H1 (cell line): ENCODE results near the gene GABPB1. TPM values are rescaled to one million over a fixed set of nuclear protein-coding genes. Genes with fewer than 3 reads are reported as not detected.

Experiments
- CEBPB ChIP-seq: IDR thresholded peaks from 2 replicates; pipeline ENCODE4 v1.6.1; 2012; ENCODE audit warnings: low read depth, low read length
- EGR1 ChIP-seq: IDR thresholded peaks from 2 replicates; pipeline ENCODE4 v1.6.1; 2011; ENCODE audit warnings: low read depth, low read length, borderline replicate concordance
- KDM1A ChIP-seq: fragments of 200-600, 300-600 bp; sonication (generic); IDR thresholded peaks from 2 replicates; pipeline ENCODE4 v1.7.1; 2016; ENCODE audit warnings: mild to moderate bottlenecking, low read length, borderline replicate concordance
- MAFK ChIP-seq: IDR thresholded peaks from 2 replicates; pipeline ENCODE4 v1.6.1; 2012; ENCODE audit warnings: low read depth, mild to moderate bottlenecking, improper control_type of control experiment, low read length
- SP1 ChIP-seq: IDR thresholded peaks from 2 replicates; pipeline ENCODE4 v1.6.1; 2011; ENCODE audit warnings: low read depth, low read length
- polyA plus RNA-seq, 7 experiments: library from polyadenylated mRNA; depleted of rRNA in 3 of 7; stranded (reverse) in 5 of 7; unstranded in 2 of 7; fragments of >200 nt in 5 of 7; fragments of 200-250 nt in 2 of 7; gene quantifications; 1 replicate in 5 of 7; 2 replicates in 1 of 7; 4 replicates in 1 of 7; pipeline versions ENCODE4 v1.2.1 to v1.2.3, GENCODE V29; 2011 to 2013; ENCODE audit warnings: missing spikeins in 2 of 7, mixed read lengths in 2 of 7
- total RNA-seq: library from RNA; stranded (reverse); fragmentation: NEBNext Ultra II Directional; extraction: Animal tissue kit (Norgen Biotek cat#: 25700); gene quantifications from 2 replicates; pipeline ENCODE4 v1.2.1, GENCODE V29; 2021
- TF ChIP-seq, protein P1 (sequence below): fragments of 300-600 bp; sonication (generic); IDR thresholded peaks from 2 replicates; pipeline ENCODE4 v1.7.1; 2012; ENCODE audit warnings: low read length, moderate library complexity, mild to moderate bottlenecking, inconsistent platforms; ENCODE audit not compliant: insufficient replicate concordance

The GABPB1 gene
- total and polyA plus RNA-seq, 2 of the 8 experiments (the other 6 are each of a cell fraction or from before 2014, with no cell fraction given): 24.5 to 32.3 TPM

DNA sequence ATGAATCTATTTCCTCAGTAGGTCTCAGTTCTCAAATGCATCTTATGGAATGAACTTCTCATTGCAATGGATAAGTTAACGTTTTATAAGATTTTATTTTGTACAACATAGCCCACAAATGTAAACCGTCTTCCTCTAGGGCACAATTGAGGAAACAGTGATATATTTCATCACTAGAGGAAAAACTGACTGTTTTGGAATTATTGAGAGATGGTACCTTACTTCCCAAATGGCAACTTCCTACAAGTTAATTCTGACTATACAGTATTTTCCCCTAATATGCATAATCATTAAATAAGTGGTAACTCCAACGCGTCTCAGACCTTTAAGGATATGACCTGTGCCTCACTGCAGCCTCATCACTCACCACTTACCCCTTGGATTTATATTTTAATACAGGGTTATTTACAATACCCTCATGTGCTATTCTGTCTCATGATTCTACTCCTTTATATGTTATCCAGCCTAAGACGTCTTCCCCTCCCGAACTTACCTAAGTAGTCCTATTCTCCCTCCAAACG, 13.3 kb downstream of the GABPB1 start (continued):
- TF ChIP-seq, protein P1, sequence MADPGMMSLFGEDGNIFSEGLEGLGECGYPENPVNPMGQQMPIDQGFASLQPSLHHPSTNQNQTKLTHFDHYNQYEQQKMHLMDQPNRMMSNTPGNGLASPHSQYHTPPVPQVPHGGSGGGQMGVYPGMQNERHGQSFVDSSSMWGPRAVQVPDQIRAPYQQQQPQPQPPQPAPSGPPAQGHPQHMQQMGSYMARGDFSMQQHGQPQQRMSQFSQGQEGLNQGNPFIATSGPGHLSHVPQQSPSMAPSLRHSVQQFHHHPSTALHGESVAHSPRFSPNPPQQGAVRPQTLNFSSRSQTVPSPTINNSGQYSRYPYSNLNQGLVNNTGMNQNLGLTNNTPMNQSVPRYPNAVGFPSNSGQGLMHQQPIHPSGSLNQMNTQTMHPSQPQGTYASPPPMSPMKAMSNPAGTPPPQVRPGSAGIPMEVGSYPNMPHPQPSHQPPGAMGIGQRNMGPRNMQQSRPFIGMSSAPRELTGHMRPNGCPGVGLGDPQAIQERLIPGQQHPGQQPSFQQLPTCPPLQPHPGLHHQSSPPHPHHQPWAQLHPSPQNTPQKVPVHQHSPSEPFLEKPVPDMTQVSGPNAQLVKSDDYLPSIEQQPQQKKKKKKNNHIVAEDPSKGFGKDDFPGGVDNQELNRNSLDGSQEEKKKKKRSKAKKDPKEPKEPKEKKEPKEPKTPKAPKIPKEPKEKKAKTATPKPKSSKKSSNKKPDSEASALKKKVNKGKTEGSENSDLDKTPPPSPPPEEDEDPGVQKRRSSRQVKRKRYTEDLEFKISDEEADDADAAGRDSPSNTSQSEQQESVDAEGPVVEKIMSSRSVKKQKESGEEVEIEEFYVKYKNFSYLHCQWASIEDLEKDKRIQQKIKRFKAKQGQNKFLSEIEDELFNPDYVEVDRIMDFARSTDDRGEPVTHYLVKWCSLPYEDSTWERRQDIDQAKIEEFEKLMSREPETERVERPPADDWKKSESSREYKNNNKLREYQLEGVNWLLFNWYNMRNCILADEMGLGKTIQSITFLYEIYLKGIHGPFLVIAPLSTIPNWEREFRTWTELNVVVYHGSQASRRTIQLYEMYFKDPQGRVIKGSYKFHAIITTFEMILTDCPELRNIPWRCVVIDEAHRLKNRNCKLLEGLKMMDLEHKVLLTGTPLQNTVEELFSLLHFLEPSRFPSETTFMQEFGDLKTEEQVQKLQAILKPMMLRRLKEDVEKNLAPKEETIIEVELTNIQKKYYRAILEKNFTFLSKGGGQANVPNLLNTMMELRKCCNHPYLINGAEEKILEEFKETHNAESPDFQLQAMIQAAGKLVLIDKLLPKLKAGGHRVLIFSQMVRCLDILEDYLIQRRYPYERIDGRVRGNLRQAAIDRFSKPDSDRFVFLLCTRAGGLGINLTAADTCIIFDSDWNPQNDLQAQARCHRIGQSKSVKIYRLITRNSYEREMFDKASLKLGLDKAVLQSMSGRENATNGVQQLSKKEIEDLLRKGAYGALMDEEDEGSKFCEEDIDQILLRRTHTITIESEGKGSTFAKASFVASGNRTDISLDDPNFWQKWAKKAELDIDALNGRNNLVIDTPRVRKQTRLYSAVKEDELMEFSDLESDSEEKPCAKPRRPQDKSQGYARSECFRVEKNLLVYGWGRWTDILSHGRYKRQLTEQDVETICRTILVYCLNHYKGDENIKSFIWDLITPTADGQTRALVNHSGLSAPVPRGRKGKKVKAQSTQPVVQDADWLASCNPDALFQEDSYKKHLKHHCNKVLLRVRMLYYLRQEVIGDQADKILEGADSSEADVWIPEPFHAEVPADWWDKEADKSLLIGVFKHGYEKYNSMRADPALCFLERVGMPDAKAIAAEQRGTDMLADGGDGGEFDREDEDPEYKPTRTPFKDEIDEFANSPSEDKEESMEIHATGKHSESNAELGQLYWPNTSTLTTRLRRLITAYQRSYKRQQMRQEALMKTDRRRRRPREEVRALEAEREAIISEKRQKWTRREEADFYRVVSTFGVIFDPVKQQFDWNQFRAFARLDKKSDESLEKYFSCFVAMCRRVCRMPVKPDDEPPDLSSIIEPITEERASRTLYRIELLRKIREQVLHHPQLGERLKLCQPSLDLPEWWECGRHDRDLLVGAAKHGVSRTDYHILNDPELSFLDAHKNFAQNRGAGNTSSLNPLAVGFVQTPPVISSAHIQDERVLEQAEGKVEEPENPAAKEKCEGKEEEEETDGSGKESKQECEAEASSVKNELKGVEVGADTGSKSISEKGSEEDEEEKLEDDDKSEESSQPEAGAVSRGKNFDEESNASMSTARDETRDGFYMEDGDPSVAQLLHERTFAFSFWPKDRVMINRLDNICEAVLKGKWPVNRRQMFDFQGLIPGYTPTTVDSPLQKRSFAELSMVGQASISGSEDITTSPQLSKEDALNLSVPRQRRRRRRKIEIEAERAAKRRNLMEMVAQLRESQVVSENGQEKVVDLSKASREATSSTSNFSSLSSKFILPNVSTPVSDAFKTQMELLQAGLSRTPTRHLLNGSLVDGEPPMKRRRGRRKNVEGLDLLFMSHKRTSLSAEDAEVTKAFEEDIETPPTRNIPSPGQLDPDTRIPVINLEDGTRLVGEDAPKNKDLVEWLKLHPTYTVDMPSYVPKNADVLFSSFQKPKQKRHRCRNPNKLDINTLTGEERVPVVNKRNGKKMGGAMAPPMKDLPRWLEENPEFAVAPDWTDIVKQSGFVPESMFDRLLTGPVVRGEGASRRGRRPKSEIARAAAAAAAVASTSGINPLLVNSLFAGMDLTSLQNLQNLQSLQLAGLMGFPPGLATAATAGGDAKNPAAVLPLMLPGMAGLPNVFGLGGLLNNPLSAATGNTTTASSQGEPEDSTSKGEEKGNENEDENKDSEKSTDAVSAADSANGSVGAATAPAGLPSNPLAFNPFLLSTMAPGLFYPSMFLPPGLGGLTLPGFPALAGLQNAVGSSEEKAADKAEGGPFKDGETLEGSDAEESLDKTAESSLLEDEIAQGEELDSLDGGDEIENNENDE: no peak
- TF ChIP-seq KDM1A: no peak
- TF ChIP-seq SP1: no peak
- no peak for TF ChIP-seq EGR1
- no peak for TF ChIP-seq MAFK
- no peak for TF ChIP-seq CEBPB
- TF ChIP-seq, all 59 proteins: peak for 0
